H1 (cell line): ENCODE results near the gene PSD. TPM values are rescaled to one million over a fixed set of nuclear protein-coding genes. Genes with fewer than 3 reads are reported as not detected.

Experiments
- CTCF ChIA-PET: fragments of 300-600 bp; sonication (Branson Sonifier 250); formaldehyde crosslinking; loops from one replicate; lab custom pipeline; 2021; ENCODE audit not compliant: partially characterized antibody; lab: Charles Lee
- POLR2A ChIA-PET: fragments of 300-600 bp; sonication (Branson Sonifier 250); formaldehyde crosslinking; loops from one replicate; lab custom pipeline; 2021; ENCODE audit warnings: inconsistent platforms; ENCODE audit not compliant: partially characterized antibody; lab: Charles Lee
- DNase-seq, 2 experiments: peaks; one replicate each; pipeline versions ENCODE4 v3.0.0 to v3.0.0-alpha.2; 2010 to 2022; ENCODE audit warnings: low spot score in 2 of 2, low read depth in 1 of 2, mixed read lengths in 1 of 2
- FAIRE-seq: peaks from 2 replicates; lab custom pipeline; 2011; peaks lifted over from hg19 to GRCh38; lab: Jason Lieb, UNC
- H2AFZ ChIP-seq: 2 replicates; pipeline ENCODE4 v1.8.1; 2012; ENCODE audit warnings: low read length, inconsistent platforms
- H2AK5ac ChIP-seq: 2 replicates; pipeline ENCODE4 v1.6.1; 2013; ENCODE audit warnings: low read depth, low read length
- H2BK120ac ChIP-seq: replicated peaks from 2 replicates; pipeline ENCODE3; 2013; ENCODE audit warnings: low read depth, low read length, inconsistent platforms
- H2BK12ac ChIP-seq: 2 replicates; pipeline ENCODE4 v1.6.1; 2013; ENCODE audit warnings: low read depth, low read length
- H2BK15ac ChIP-seq: 2 replicates; pipeline ENCODE4 v1.6.1; 2013; ENCODE audit warnings: low read length
- H2BK20ac ChIP-seq: 2 replicates; pipeline ENCODE4 v1.6.1; 2013; ENCODE audit warnings: low read length
- H2BK5ac ChIP-seq: 2 replicates; pipeline ENCODE4 v1.6.1; 2013; ENCODE audit warnings: low read depth, low read length
- H3K14ac ChIP-seq: 2 replicates; pipeline ENCODE4 v1.6.1; 2013; ENCODE audit warnings: inconsistent platforms; ENCODE audit not compliant: insufficient read length
- H3K18ac ChIP-seq: 2 replicates; pipeline ENCODE4 v1.6.1; 2013; ENCODE audit warnings: low read length; ENCODE audit errors: extremely low read depth
- H3K23ac ChIP-seq: 2 replicates; pipeline ENCODE4 v1.6.1; 2013; ENCODE audit warnings: inconsistent platforms; ENCODE audit not compliant: insufficient read length
- H3K23me2 ChIP-seq: 2 replicates; pipeline ENCODE4 v1.6.1; 2013; ENCODE audit warnings: low read depth, low read length
- H3K27ac ChIP-seq: 2 replicates; pipeline ENCODE4 v1.6.1; 2011; ENCODE audit warnings: low read depth, low read length, inconsistent platforms
- H3K27me3 ChIP-seq, 4 experiments: replicated peaks in 1 of 4; 1 replicate in 1 of 4; 2 replicates in 3 of 4; pipeline versions ENCODE4 v1.6.1 to v1.8.1; 2011 to 2013; ENCODE audit warnings: low read length in 3 of 4, mild to moderate bottlenecking in 3 of 4, inconsistent platforms in 2 of 4, mixed read lengths in 2 of 4, moderate library complexity in 1 of 4; ENCODE audit not compliant: control insufficient read depth in 3 of 4, insufficient read depth in 3 of 4; ENCODE audit errors: extremely low read depth in 1 of 4
- H3K36me3 ChIP-seq, 4 experiments: 2 replicates each; pipeline versions ENCODE4 v1.6.1 to v1.8.1; 2011 to 2013; ENCODE audit warnings: mild to moderate bottlenecking in 4 of 4, low read length in 3 of 4, moderate library complexity in 2 of 4, control low read depth in 1 of 4, inconsistent platforms in 1 of 4; ENCODE audit not compliant: insufficient read depth in 4 of 4, control insufficient read depth in 2 of 4
- H3K4ac ChIP-seq: replicated peaks from 2 replicates; pipeline ENCODE3; 2013; ENCODE audit warnings: low read length, low read depth, mixed read lengths, inconsistent platforms; ENCODE audit not compliant: insufficient read length
- H3K4me1 ChIP-seq, 4 experiments: replicated peaks in 1 of 4; 1 replicate in 1 of 4; 2 replicates in 3 of 4; pipeline versions ENCODE4 v1.6.1 to v1.8.1; 2011 to 2013; ENCODE audit warnings: low read length in 3 of 4, inconsistent platforms in 2 of 4, mixed read lengths in 1 of 4; ENCODE audit not compliant: insufficient read depth in 4 of 4, control insufficient read depth in 3 of 4
- H3K4me2 ChIP-seq, 2 experiments: 2 replicates each; pipeline versions ENCODE4 v1.6.1 to v1.8.1; 2011 to 2013; ENCODE audit warnings: low read depth in 2 of 2, low read length in 2 of 2, control low read depth in 1 of 2, inconsistent platforms in 1 of 2, mild to moderate bottlenecking in 1 of 2; ENCODE audit not compliant: insufficient read depth in 1 of 2
- H3K4me3 ChIP-seq, 4 experiments: fragments of 200-600, 300-600 bp in 1 of 4; sonication (generic), shearing (Covaris generic), sonication (Bioruptor Twin) in 1 of 4; 2 replicates each; pipeline versions ENCODE4 v1.5.1 to v1.8.1; 2011 to 2016; ENCODE audit warnings: low read length in 4 of 4, low read depth in 3 of 4, control low read depth in 2 of 4, inconsistent platforms in 2 of 4, mild to moderate bottlenecking in 2 of 4, mixed read lengths in 1 of 4, moderate library complexity in 1 of 4; ENCODE audit not compliant: insufficient read depth in 2 of 4; ENCODE audit errors: extremely low read depth in 1 of 4
- H3K56ac ChIP-seq: replicated peaks from 2 replicates; pipeline ENCODE3; 2013; ENCODE audit warnings: low read depth, mild to moderate bottlenecking, mixed read lengths, low read length, inconsistent platforms; ENCODE audit not compliant: insufficient read length
- H3K79me1 ChIP-seq: 2 replicates; pipeline ENCODE4 v1.6.1; 2013; ENCODE audit warnings: low read depth, low read length, control low read depth
- H3K79me2 ChIP-seq, 2 experiments: 2 replicates each; pipeline versions ENCODE4 v1.6.1 to v1.8.1; 2012 to 2013; ENCODE audit warnings: low read length in 2 of 2, mild to moderate bottlenecking in 2 of 2, inconsistent platforms in 1 of 2; ENCODE audit not compliant: insufficient read depth in 2 of 2, control insufficient read depth in 1 of 2
- H3K9ac ChIP-seq, 4 experiments: replicated peaks in 1 of 4; 1 replicate in 1 of 4; 2 replicates in 3 of 4; pipeline versions ENCODE4 v1.6.1 to v1.8.1; 2011 to 2013; ENCODE audit warnings: low read depth in 3 of 4, low read length in 3 of 4, control low read depth in 2 of 4, mild to moderate bottlenecking in 2 of 4, moderate library complexity in 2 of 4, inconsistent platforms in 1 of 4; ENCODE audit errors: extremely low read depth in 1 of 4
- H3K9me3 ChIP-seq, 2 experiments: 2 replicates each; pipeline versions ENCODE4 v1.6.1 to v1.8.1; 2012 to 2013; ENCODE audit warnings: mild to moderate bottlenecking in 2 of 2, moderate library complexity in 2 of 2, control low read depth in 1 of 2, inconsistent platforms in 1 of 2, low read depth in 1 of 2, low read length in 1 of 2, mixed read lengths in 1 of 2; ENCODE audit not compliant: insufficient read depth in 2 of 2
- H4K20me1 ChIP-seq, 2 experiments: replicated peaks in 1 of 2; 2 replicates each; pipeline versions ENCODE3 to v1.8.1; 2011 to 2013; ENCODE audit warnings: inconsistent platforms in 2 of 2, low read length in 2 of 2, mild to moderate bottlenecking in 1 of 2; ENCODE audit not compliant: insufficient read depth in 2 of 2, control insufficient read depth in 1 of 2
- H4K5ac ChIP-seq: 2 replicates; pipeline ENCODE4 v1.6.1; 2013; ENCODE audit warnings: low read length, low read depth, mixed read lengths, inconsistent platforms; ENCODE audit not compliant: insufficient read length
- H4K8ac ChIP-seq: 2 replicates; pipeline ENCODE4 v1.8.0; 2013; ENCODE audit warnings: mild to moderate bottlenecking, moderate library complexity, low read length, inconsistent platforms; ENCODE audit not compliant: insufficient read depth; ENCODE audit errors: extremely low read depth
- H4K91ac ChIP-seq: replicated peaks from 2 replicates; pipeline ENCODE3; 2013; ENCODE audit warnings: low read length, mixed read lengths, inconsistent platforms; ENCODE audit not compliant: insufficient read length
- BACH1 ChIP-seq: IDR thresholded peaks from 2 replicates; pipeline ENCODE4 v1.6.1; 2012; ENCODE audit warnings: low read length, improper control_type of control experiment
- CBX5 ChIP-seq: fragments of 300-800, 300-1000 bp; sonication (generic); IDR thresholded peaks from 2 replicates; pipeline ENCODE4 v1.7.1; 2016; ENCODE audit warnings: antibody characterized with exemption, low read length, low read depth
- CEBPB ChIP-seq: IDR thresholded peaks from 2 replicates; pipeline ENCODE4 v1.6.1; 2012; ENCODE audit warnings: low read depth, low read length
- CREB1 ChIP-seq: IDR thresholded peaks from 2 replicates; pipeline ENCODE4 v1.6.1; 2012; ENCODE audit warnings: inconsistent platforms
- RAD21 ChIP-seq, 2 experiments: IDR thresholded peaks in 1 of 2; conservative IDR thresholded peaks in 1 of 2; 2 replicates each; pipeline ENCODE4 v1.6.1; 2011; ENCODE audit warnings: low read depth in 2 of 2, low read length in 2 of 2, improper control_type of control experiment in 1 of 2, inconsistent platforms in 1 of 2, mild to moderate bottlenecking in 1 of 2, moderate library complexity in 1 of 2
- RFX5 ChIP-seq: IDR thresholded peaks from 2 replicates; pipeline ENCODE4 v1.6.1; 2011; ENCODE audit warnings: low read depth, low read length, improper control_type of control experiment, borderline replicate concordance
- SAP30 ChIP-seq: fragments of 300-600 bp; sonication (generic); IDR thresholded peaks from 2 replicates; pipeline ENCODE4 v1.7.1; 2012; ENCODE audit warnings: low read length, moderate library complexity, mild to moderate bottlenecking, inconsistent platforms; ENCODE audit not compliant: insufficient read depth, insufficient replicate concordance
- SIN3A ChIP-seq, 2 experiments: IDR thresholded peaks in 1 of 2; conservative IDR thresholded peaks in 1 of 2; 2 replicates each; pipeline ENCODE4 v1.6.1; 2011 to 2012; ENCODE audit warnings: low read length in 2 of 2, improper control_type of control experiment in 1 of 2, low read depth in 1 of 2, mild to moderate bottlenecking in 1 of 2
- TBP ChIP-seq: IDR thresholded peaks from 2 replicates; pipeline ENCODE4 v1.6.1; 2011; ENCODE audit warnings: low read depth, low read length, improper control_type of control experiment
- ZNF274 ChIP-seq: IDR thresholded peaks from 2 replicates; pipeline ENCODE4 v1.7.0; 2012; ENCODE audit warnings: low read length, borderline replicate concordance; ENCODE audit errors: extremely low read depth
- WGBS, 2 experiments: shearing (Covaris generic) in 1 of 2; methylation state at CpG; one replicate each; pipeline versions ENCODE4 v1.1.6 to v1.1.7; 2013 to 2015; ENCODE audit warnings: low lambda C conversion rate in 2 of 2, mixed read lengths in 2 of 2, inconsistent platforms in 1 of 2, low coverage in 1 of 2, missing lambda C conversion rate in 1 of 2; ENCODE audit not compliant: insufficient replicate concordance in 2 of 2, insufficient coverage in 1 of 2, insufficient read length in 1 of 2; ENCODE audit errors: extremely low coverage in 1 of 2, missing lambda C conversion rate in 1 of 2; 5-methylcytosine and 5-hydroxymethylcytosine counted together
- polyA plus RNA-seq, 7 experiments: library from polyadenylated mRNA; depleted of rRNA in 3 of 7; stranded (reverse) in 5 of 7; unstranded in 2 of 7; fragments of >200 nt in 5 of 7; fragments of 200-250 nt in 2 of 7; gene quantifications; 1 replicate in 5 of 7; 2 replicates in 1 of 7; 4 replicates in 1 of 7; pipeline versions ENCODE4 v1.2.1 to v1.2.3, GENCODE V29; 2011 to 2013; ENCODE audit warnings: missing spikeins in 2 of 7, mixed read lengths in 2 of 7
- total RNA-seq: library from RNA; stranded (reverse); fragmentation: NEBNext Ultra II Directional; extraction: Animal tissue kit (Norgen Biotek cat#: 25700); gene quantifications from 2 replicates; pipeline ENCODE4 v1.2.1, GENCODE V29; 2021

The PSD gene
- total and polyA plus RNA-seq, 2 of the 8 experiments (the other 6 are each of a cell fraction or from before 2014, with no cell fraction given): 5.4 to 6.0 TPM

GRCh38 chr10:102461187-102462054, 42.8 kb upstream of the PSD start:
- H2BK120ac ChIP-seq: no peak overlapping the region
- H4K20me1 ChIP-seq: no peaks in the 10 kb centered on the region
- peak overlapping the region; percentile 69; the same call in 1 of the 2 replicates for H2BK12ac ChIP-seq
- H3K27me3 ChIP-seq: peaks cover 0 to 5% (median 0%) of the 10 kb centered on the region in 4 experiments; a peak in 1 of 7 replicates
- peak overlapping the region; percentile 47; the same call in 1 of the 2 replicates for H4K8ac ChIP-seq
- FAIRE-seq (no peak), DNase-seq (peak; percentile 75 to 98)
- peak overlapping the region; percentile 97 for H2AFZ ChIP-seq
- peaks cover 5% of the 10 kb centered on the region; the same call in 1 of the 2 replicates for H3K23me2 ChIP-seq
- H4K5ac ChIP-seq: peak overlapping the region; percentile 35
- CTCF ChIA-PET: interaction anchor here (0.8 to 4.7 kb wide), 22 partner anchors 8 to 230 kb away, joined by 3 to 40 read pairs (median 4); partner anchors contain the start of genes C10orf95, CUEDC2 and FBXL15
- no peaks in the 10 kb centered on the region for H3K9me3 ChIP-seq
- no peak overlapping the region for H3K23ac ChIP-seq
- 0 out of 2 replicates have a peak overlapping the region, but pooled peaks have one; percentile 28 for H2BK20ac ChIP-seq
- H3K4me1 ChIP-seq: peaks cover 8 to 24% (median 14%) of the 10 kb centered on the region in 4 experiments
- H3K36me3 ChIP-seq: peaks cover 0 to 5% (median under 1%) of the 10 kb centered on the region in 4 experiments; a peak in 1 of 8 replicates
- no peaks in the 10 kb centered on the region; the same call in 1 of the 2 replicates for H3K79me1 ChIP-seq
- no peaks in the 10 kb centered on the region for H3K79me2 ChIP-seq
- H3K9ac ChIP-seq: peak overlapping the region in 2 of 4 experiments; percentile 61 to 83; a peak in 6 of 7 replicates
- peak overlapping the region; percentile 50 to 75 (median 67) for H3K4me3 ChIP-seq
- WGBS, 2 experiments: 4% methylated on average over 51 of the region's 54 CpGs; no CpG with 5 or more reads in 1 of the 2 experiments
- H3K4ac ChIP-seq: no peak overlapping the region
- POLR2A ChIA-PET: interaction anchor here (0.9 to 5.7 kb wide), 15 partner anchors 8 to 305 kb away, joined by 3 to 69 read pairs (median 4); partner anchors contain the start of genes C10orf95, CUEDC2, FBXL15 and GBF1
- peak overlapping the region; percentile 66 for H3K18ac ChIP-seq
- peak overlapping the region; percentile 87 for H2BK5ac ChIP-seq
- peak overlapping the region; percentile 26 for H3K56ac ChIP-seq
- H3K27ac ChIP-seq: peak overlapping the region; percentile 51; the same call in 1 of the 2 replicates
- H2BK15ac ChIP-seq: peak overlapping the region; percentile 66
- H2AK5ac ChIP-seq: 0 out of 2 replicates have a peak overlapping the region, but pooled peaks have one; percentile 88
- H3K4me2 ChIP-seq: peak overlapping the region; percentile 75 to 94
- peak overlapping the region; percentile 84 for H4K91ac ChIP-seq
- no peak overlapping the region for H3K14ac ChIP-seq
- TF ChIP-seq CBX5: no peak
- TF ChIP-seq SAP30: peak; percentile 95
- TF ChIP-seq CEBPB: no peak
- TF ChIP-seq BACH1: no peak
- TF ChIP-seq CREB1: peak; percentile 68
- peak; percentile 61; the same call in 1 of the 2 replicates for TF ChIP-seq TBP
- no peak for TF ChIP-seq ZNF274
- TF ChIP-seq RFX5: no peak
- TF ChIP-seq SIN3A (conservative IDR thresholded peaks at IDR 0.05 in 1 of 2, IDR thresholded peaks at IDR 0.05 in 1 of 2; ENCODE audit: low read depth in 1 of 2, low read length in 2 of 2): peak; percentile 94 to 95
- no peak for TF ChIP-seq RAD21 (IDR thresholded peaks at IDR 0.05 in 1 of 2, conservative IDR thresholded peaks at IDR 0.05 in 1 of 2; ENCODE audit: low read depth in 2 of 2, low read length in 2 of 2)
